ENCODE data around the gene SMIM27. TPM values are rescaled to one million over a fixed set of nuclear protein-coding genes. Genes with fewer than 3 reads are reported as not detected.

SMIM27 gene
- total and polyA plus RNA-seq, 2 of the 4 experiments (the other 2 are of a cell fraction), result 1.1 to 3.4 TPM

DNA sequence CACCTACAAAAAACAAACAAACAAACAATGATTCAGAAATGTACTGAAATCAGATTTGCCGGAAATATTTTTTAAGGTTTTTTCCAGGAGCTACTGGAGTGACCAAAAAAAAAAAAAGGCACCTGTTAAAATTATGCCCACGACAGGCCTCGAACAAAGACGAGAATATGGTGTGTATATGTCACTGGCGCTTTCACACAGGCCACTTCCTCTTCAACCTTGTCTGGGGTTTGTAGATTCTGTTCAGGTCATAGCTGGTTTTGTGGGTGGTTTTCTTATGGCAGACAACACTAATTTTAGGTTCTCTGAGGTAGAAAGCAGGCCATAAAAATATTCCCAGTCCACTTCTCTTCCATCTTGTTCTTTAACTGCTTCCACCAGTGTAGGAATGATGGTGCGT is 13.8 kb downstream of the SMIM27 start:
- no peak overlapping the region for H3K4me2 ChIP-seq (ENCODE audit: low read depth, low read length)
- dilution Hi-C loops (cut with HindIII; ENCODE audit: low sequenced_read_pairs, unreplicated experiment) (loop anchor here (25.0 kb wide), 1 partner anchor 129 kb away; no protein-coding TSS in a partner anchor), in situ Hi-C loops (cut with MboI; ENCODE audit: low sequenced_read_pairs) (no loop called here), intact Hi-C loops (cut with micrococcal nuclease) (no loop called here)
- ATAC-seq (ENCODE audit: low read depth) (no peak), DNase-seq (no peak)
- no TSS peak for BruUV-seq (replicated peaks)
- H2BK15ac ChIP-seq (ENCODE audit: low read depth, low read length), result no peak overlapping the region
- H3K4ac ChIP-seq (ENCODE audit: low read depth, low read length), result no peak overlapping the region
- H2AK5ac ChIP-seq (ENCODE audit: low read depth, low read length), result no peak overlapping the region
- H2BK120ac ChIP-seq (ENCODE audit: low read depth, low read length), result no peak overlapping the region
- no peak overlapping the region for H3K18ac ChIP-seq (ENCODE audit: low read depth, low read length)
- H3K79me1 ChIP-seq (ENCODE audit: low read depth in 1 of 2, low read length in 2 of 2), result peaks cover 7 to 36% of the 10 kb centered on the region in 2 experiments
- H4K8ac ChIP-seq (ENCODE audit: low read depth in 2 of 2, low read length in 2 of 2), result no peak overlapping the region
- no peak overlapping the region for H3K4me3 ChIP-seq (ENCODE audit: insufficient read depth, low read depth, low read length)
- H3K27me3 ChIP-seq (ENCODE audit: control insufficient read depth, insufficient read depth, low read length), result no peaks in the 10 kb centered on the region
- no peaks in the 10 kb centered on the region for H3K9me1 ChIP-seq (ENCODE audit: insufficient read depth, low read length)
- no peak overlapping the region for H3K56ac ChIP-seq (ENCODE audit: extremely low read depth, insufficient read depth, low read length)
- no peak overlapping the region for H3K27ac ChIP-seq (ENCODE audit: insufficient read depth, low read length)
- no peak overlapping the region for H4K91ac ChIP-seq (ENCODE audit: insufficient read depth, low read depth, low read length)
- TF ChIP-seq RFX5 (IDR thresholded peaks at IDR 0.05; ENCODE audit: low read depth, low read length) (no peak), SMC3 (IDR thresholded peaks at IDR 0.05; ENCODE audit: low read depth, low read length) (no peak), MXI1 (IDR thresholded peaks at IDR 0.05; ENCODE audit: borderline replicate concordance, low read depth, low read length) (no peak), POLR2A (IDR thresholded peaks at IDR 0.05; ENCODE audit: low read depth, low read length) (no peak), FOS (IDR thresholded peaks at IDR 0.05; ENCODE audit: low read depth, low read length) (no peak), CHD1 (IDR thresholded peaks at IDR 0.05; ENCODE audit: low read depth, low read length) (no peak), RCOR1 (IDR thresholded peaks at IDR 0.05; ENCODE audit: insufficient replicate concordance, low read length) (no peak)
- TF ChIP-seq, protein P1, sequence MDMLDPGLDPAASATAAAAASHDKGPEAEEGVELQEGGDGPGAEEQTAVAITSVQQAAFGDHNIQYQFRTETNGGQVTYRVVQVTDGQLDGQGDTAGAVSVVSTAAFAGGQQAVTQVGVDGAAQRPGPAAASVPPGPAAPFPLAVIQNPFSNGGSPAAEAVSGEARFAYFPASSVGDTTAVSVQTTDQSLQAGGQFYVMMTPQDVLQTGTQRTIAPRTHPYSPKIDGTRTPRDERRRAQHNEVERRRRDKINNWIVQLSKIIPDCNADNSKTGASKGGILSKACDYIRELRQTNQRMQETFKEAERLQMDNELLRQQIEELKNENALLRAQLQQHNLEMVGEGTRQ (IDR thresholded peaks at IDR 0.05; ENCODE audit: low read depth, low read length), result no peak
- TF ChIP-seq, protein P2, sequence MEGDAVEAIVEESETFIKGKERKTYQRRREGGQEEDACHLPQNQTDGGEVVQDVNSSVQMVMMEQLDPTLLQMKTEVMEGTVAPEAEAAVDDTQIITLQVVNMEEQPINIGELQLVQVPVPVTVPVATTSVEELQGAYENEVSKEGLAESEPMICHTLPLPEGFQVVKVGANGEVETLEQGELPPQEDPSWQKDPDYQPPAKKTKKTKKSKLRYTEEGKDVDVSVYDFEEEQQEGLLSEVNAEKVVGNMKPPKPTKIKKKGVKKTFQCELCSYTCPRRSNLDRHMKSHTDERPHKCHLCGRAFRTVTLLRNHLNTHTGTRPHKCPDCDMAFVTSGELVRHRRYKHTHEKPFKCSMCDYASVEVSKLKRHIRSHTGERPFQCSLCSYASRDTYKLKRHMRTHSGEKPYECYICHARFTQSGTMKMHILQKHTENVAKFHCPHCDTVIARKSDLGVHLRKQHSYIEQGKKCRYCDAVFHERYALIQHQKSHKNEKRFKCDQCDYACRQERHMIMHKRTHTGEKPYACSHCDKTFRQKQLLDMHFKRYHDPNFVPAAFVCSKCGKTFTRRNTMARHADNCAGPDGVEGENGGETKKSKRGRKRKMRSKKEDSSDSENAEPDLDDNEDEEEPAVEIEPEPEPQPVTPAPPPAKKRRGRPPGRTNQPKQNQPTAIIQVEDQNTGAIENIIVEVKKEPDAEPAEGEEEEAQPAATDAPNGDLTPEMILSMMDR (conservative IDR thresholded peaks at IDR 0.05; ENCODE audit: low read depth, low read length), result no peak
- no peak overlapping the region for H4K5ac ChIP-seq (ENCODE audit: low read depth, low read length)
- no peaks in the 10 kb centered on the region for H3K4me1 ChIP-seq (ENCODE audit: control insufficient read depth, insufficient read depth, low read length)
- H2AFZ ChIP-seq (replicated peaks; ENCODE audit: low read length, poor library complexity), result no peak overlapping the region
- H2BK5ac ChIP-seq (ENCODE audit: low read depth, low read length, poor library complexity, severe bottlenecking), result no peak overlapping the region
- H3K9ac ChIP-seq (ENCODE audit: low read depth, low read length), result no peak overlapping the region
- POLR2A ChIA-PET (ENCODE audit: unreplicated experiment), result interaction anchor here (0.6 kb wide), 1 partner anchor 59 kb away, joined by 4 read pairs; no protein-coding TSS in a partner anchor
- H3K14ac ChIP-seq (replicated peaks; ENCODE audit: low read depth, low read length), result no peak overlapping the region
- H4K20me1 ChIP-seq (ENCODE audit: insufficient read depth, low read length), result no peaks in the 10 kb centered on the region
- CTCF ChIA-PET, result no interaction called here
- no CpG with 5 or more reads among the region's 6 CpGs for WGBS, 2 experiments (ENCODE audit: extremely low coverage in 2 of 2, insufficient read length in 1 of 2)
- H2BK20ac ChIP-seq (ENCODE audit: low read depth, low read length), result no peak overlapping the region
- H3K23ac ChIP-seq (ENCODE audit: low read depth, low read length), result no peak overlapping the region
- no peak overlapping the region for H2AK9ac ChIP-seq (replicated peaks; ENCODE audit: low read depth, low read length, poor library complexity)
- peaks cover 31% of the 10 kb centered on the region for H3K36me3 ChIP-seq (ENCODE audit: control insufficient read depth, insufficient read depth, low read length)
- no peaks in the 10 kb centered on the region for H3K9me3 ChIP-seq (ENCODE audit: control insufficient read depth, insufficient read depth, low read length)

All from IMR-90 (cell line).